ENCODE results near the gene SNX11.

SNX11 gene

DNA sequence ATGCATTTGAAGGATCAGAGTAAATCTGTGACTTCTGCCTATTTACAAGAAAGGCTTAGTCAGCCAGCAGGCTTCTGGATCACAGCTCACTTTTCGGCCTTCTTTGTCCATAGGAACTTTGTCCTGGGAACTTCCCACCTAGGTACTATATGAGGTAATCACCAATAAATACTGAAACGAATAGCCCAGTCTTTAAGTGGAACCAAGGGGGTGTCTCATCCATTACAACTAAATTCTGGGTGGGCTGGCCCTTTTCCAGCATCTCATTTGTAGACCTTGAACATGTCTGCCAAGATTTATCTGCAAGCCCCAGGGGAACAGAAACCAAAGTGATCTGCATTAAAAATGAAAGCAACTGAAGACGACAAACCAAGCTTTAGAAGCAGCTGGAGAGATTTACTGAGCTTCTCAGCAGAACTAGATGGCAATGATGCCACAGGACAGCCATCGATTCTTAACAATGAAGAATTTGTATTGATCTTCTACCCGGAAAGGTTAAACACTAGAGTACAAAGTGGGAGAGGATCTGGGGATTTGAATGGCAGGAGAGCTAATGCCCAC lies 55.5 kb downstream of the SNX11 start:
- no peak for DNase-seq

DNA sequence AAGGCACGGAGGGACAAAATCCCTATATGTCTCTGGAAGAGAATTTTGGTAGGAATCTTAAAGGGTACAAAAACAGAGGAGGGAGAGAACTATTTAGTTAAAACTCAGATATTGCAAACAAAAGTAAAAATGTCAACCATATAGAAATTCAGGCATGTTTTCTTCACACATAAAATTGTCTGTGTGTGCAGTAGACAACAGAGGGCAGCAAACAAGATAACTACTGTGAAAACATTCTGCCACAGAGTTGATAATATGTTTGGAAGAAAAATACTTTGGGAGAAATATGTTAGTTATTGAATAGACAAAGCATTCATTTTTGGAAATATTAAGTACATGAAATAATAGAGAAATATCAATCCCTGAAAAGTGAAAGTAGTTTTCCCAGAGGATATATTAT lies 56.2 kb downstream of the SNX11 start:
- DNase-seq: no peak

DNA sequence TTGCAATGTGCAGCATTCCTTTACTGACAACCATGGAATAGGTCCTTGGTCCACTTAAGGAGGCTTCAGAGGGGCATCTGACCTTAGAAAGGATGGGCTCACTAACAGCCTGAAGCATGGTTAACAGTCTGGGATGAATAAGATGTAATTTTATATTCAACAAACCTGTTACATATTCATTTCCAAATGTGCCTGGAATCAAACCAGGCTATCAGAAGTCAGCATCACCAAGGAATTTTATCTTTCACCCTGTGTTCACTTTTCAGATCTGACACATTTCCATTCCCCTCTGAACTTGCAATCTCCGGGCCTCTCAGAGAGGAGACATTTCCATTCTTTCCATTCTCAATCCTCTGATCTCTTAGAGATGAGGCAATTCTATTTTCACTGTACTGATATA lies 62.4 kb downstream of the SNX11 start:
- no peak for DNase-seq
